ENCODE data around the gene CD276. TPM values are rescaled to one million over a fixed set of nuclear protein-coding genes. Genes with fewer than 3 reads are reported as not detected.

Gene CD276
- total RNA-seq, 1 experiment from 2014 or later, result 70.6 TPM

DNA sequence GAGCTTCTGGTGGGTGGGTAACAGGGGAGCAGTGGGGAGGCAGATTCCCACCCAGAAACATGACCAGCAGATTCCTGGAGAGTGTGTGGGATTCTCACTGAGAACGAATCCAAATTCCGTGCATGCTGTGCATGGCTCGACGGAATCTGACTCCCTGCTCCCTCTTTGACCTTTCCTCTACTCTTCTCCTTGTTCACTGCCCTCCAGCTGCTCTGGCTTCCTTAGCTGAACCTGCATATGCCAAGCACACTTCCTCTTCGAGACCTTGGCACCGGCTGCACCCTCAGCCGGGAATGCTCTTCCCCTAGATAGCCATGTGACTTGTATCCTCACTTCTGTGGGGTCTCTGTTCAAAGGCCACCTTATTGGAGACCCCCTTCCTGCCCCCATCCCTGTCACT lies 62.7 kb downstream of the CD276 start:
- peak; percentile 19 for DNase-seq (ENCODE audit: low spot score)

GRCh38 chr15:73747847-73748590 lies 63.8 kb downstream of the CD276 start:
- DNase-seq (ENCODE audit: low spot score), result no peak

- DNase-seq (ENCODE audit: low spot score), result no peak
These were observed 64.5 kb downstream of the CD276 start for GRCh38 chr15:73748730-73749129.

DNA sequence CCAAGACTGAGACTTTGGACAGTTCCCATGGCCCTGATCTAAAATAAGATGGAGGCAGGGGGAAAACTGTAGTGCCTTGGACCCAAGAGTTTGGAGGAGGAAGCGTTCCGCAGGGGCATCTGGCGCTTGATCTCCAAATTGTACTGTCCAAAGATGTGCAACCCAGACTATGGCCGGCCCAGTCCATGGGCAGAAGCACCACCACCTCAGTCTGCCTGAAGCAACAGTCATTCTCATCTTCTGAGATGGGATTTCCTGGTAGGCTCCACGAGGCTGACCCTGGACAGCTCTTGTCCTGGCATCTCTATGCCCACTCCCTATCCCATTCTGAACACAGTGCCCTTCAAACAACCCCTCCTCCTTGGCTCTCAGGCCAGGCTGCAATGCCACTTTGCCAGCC lies 65.3 kb downstream of the CD276 start:
- DNase-seq (ENCODE audit: low spot score), result no peak

DNA sequence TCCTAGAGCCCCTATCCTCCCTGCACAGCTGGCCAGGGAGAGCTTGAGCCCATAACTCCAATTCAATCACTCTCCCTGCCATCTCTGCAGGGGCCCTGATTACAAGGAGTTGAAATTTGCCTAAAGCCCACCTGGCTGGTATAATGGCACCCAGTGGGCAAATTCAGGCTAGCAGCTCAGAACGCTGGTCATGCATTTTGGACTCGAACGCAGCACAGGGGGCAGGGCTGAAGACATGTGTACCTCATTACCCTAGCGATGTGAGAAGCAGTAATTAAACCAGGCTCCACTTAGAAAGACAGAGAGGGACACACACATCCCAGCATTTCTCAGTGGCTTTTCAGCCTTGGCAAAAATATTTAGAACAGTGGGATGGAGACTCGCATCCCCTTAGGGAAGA lies 65.8 kb downstream of the CD276 start:
- no peak for DNase-seq (ENCODE audit: low spot score)

DNA sequence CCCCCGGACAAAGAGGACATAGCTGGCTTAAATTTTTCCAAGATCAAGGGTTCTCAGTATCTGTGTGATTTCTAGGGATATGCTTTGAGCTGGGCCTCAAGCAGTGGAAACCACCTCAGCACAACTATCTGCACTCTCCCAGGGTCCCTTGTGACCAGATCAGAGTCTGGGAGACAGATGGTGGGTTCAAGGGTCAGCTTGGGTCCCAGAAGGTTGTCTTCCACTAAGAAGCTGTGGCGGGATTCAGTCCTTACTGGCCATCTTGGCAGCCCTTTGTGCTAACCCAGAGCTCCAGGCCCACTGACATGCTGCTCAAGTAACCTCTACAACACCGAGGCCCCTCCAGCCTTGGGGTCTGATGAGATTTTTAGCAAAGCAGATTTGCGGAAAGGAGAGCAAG lies 66.3 kb downstream of the CD276 start:
- no peak for DNase-seq (ENCODE audit: low spot score)

- no peak for DNase-seq (ENCODE audit: low spot score)
These were observed 66.8 kb downstream of the CD276 start for GRCh38 chr15:73750951-73751350.

GRCh38 chr15:73751511-73751898 lies 67.3 kb downstream of the CD276 start:
- no peak for DNase-seq (ENCODE audit: low spot score)

- DNase-seq (ENCODE audit: low spot score), result no peak
These were observed 68.0 kb downstream of the CD276 start for GRCh38 chr15:73751899-73752805.

GRCh38 chr15:73752806-73753193 lies 68.6 kb downstream of the CD276 start:
- DNase-seq (ENCODE audit: low spot score), result no peak

DNA sequence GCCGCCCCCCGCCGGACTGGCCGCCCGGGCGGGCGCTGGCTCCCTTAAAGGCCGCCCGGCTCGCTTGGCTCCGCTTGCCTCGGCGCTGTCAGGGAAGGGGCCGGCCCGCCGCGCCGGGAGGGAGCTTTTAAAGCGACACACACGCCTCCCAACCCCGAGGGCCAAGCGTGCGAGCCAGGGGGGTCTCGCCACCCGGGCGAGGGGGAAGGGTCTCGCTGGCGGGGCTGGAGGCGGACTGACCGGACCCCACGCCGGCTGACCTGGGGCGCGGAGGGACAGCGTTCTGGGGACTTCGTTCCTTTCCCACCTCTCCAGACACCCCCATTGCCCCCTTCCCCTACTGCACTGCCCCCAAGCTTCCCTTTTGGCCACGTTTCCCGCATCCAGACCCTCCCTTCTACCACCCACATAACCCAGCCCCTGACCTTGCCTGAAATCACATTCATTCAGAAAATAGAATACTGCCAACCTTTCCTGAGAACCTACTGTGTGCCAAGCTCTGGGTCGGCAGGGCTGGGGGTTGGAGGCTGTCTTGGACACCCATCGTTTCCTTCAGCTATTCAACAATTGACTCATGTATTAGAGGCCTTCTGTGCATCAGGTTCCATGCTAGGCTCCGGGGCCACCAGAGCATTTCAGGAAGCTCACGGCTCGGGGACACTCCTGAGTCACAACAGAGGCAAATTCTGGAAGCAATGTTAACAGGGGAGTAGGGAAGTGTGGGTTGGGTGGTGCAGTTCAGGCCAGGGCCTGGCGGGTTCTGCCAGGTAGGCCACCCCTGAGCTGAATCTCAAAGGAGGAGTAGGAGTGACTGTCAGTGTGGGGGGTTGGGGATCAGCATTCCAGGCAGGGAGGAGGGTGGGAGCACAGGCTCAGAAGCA lies 69.3 kb downstream of the CD276 start, which contains the start of gene INSYN1:
INSYN1 (minus strand) TSS at position 102 of the 881 bp plus-strand sequence. CDS start 2,221 bp downstream, outside the sequence.
- DNase-seq (ENCODE audit: low spot score), result no peak

- no peak for DNase-seq (ENCODE audit: low spot score)
These were observed 70.3 kb downstream of the CD276 start for GRCh38 chr15:73754461-73754860.

DNA sequence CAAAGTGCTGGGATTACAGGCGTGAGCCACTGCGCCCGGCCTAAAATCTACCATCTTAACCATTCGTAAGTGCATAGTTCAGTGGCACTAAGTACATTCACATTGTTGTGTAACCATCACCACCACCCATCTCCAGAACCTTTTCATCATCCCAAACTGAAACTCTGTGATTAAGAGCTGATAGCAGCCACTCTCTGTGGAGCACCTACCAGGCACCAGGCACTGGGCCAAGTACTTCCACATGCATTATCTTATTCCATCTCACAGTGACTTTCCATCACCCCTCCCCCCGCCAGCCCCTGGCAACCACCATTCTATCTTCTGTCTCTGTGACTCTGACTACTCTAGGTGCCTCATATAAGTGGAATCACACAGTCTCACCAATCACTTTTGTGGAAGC lies 71.3 kb downstream of the CD276 start:
- no peak for DNase-seq (ENCODE audit: low spot score)

GRCh38 chr15:73755946-73756345 lies 71.8 kb downstream of the CD276 start:
- DNase-seq (ENCODE audit: low spot score), result no peak

DNA sequence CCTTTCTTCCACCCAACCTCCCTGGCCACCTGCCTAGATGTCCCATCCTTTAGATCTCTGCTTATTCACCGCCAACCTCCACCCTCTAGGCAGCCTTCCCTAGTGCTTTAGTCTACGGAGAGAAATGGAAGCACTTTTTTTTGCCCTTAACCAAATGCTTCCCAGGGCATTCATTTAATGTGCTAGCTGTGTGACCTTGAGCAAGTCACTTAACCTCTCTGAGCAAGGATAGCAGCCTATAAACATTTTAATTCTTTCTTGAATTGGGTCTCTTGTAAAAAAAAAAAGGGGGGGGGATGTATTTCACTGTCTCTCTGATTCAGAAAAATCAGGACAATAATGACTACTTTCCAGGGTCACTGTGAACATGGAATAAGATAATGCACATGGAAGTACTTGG lies 72.2 kb downstream of the CD276 start:
- DNase-seq (ENCODE audit: low spot score), result no peak

- DNase-seq (ENCODE audit: low spot score), result no peak
These were observed 72.8 kb downstream of the CD276 start for GRCh38 chr15:73756947-73757513.

- DNase-seq (ENCODE audit: low spot score), result no peak
These were observed 73.4 kb downstream of the CD276 start for GRCh38 chr15:73757571-73757970.

DNA sequence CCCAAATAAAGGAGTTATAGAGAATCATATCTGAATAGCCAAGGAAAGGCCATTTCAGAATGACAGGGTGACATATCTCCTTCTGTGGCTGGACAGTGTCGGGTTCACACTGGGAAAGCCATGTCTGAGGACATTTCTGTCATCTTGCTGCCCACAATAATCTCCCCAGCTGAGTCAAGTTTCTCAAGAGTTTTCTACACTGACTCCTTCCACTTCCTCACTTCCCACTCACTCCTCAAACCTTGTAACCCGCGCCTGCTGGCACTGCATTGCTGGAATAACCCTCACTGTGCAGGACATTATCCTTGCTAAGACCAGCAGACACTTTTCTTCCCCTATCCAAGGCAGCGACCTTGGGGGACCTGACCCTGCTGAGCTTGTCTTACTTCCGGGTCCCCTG lies 74.3 kb downstream of the CD276 start:
- DNase-seq (ENCODE audit: low spot score), result no peak

GRCh38 chr15:73760330-73761329 lies 76.4 kb downstream of the CD276 start:
- DNase-seq (ENCODE audit: low spot score), result no peak

- no peak for DNase-seq (ENCODE audit: low spot score)
These were observed 79.7 kb downstream of the CD276 start for GRCh38 chr15:73763931-73764330.
